ENCODE data around the gene LTB4R2.
A peak's percentile ranks its signal among the peaks of the same experiment; 100 is the strongest.

LTB4R2 gene, protein sequence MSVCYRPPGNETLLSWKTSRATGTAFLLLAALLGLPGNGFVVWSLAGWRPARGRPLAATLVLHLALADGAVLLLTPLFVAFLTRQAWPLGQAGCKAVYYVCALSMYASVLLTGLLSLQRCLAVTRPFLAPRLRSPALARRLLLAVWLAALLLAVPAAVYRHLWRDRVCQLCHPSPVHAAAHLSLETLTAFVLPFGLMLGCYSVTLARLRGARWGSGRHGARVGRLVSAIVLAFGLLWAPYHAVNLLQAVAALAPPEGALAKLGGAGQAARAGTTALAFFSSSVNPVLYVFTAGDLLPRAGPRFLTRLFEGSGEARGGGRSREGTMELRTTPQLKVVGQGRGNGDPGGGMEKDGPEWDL

DNA sequence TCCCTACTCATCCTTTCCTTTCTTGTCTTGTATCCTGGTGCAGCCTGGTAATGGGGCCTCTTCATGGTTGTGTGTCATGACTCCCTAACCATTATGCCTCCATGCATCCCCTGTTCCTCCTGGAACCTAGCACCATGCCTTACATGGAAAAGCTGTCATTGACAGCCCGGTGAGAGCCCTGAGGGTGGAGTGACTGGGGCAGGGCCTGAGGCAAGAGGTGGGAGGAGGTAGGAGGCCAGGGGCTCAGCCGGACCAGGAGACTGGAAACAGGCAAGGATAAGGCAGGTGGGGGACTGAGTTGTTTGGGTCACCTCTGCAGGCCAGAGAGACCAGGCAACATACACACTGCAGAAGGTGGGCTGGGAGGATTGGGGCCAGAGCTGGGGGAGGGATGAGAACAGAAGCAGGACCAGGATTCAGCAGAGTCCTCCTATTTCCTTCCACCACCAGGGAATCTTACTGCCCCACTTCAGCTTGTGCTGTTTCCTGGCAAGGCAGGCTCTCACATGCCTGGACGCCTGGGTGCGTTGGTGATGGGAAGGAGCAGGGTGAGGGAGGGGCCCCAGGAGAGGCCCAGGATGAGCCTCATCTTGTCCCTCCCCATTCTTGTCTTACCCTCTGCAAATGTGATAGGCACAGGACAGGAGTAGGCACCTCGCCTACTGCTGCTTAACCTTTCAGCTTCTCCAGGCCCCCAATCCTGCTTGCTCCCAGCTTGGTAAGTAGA lies at the start of gene LTB4R2:
Gene LTB4R2, plus strand, starts transcription at position 603 of the 727 bp plus-strand sequence. CDS start 525 bp downstream, outside the sequence.
- no peak for DNase-seq

DNA sequence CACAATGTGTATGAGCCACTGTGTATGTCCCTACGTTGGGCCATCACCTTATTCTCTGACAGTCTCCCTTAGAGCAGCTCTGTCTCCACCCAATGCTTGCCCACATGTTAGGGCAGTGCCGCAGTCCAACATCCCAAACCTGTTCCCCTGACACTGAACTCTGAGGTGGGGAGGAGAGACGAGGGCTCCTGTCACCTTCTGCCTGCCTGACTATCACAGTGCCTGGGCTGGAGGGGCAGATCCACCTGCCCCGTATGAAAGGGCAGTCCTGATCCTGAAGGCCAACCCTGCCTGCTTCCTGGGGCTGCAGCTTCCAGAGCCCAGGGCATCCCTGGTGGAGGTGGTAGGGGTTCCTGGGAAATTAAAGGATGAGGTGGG lies 49.2 kb upstream of the LTB4R2 start:
- no peak for DNase-seq

DNA sequence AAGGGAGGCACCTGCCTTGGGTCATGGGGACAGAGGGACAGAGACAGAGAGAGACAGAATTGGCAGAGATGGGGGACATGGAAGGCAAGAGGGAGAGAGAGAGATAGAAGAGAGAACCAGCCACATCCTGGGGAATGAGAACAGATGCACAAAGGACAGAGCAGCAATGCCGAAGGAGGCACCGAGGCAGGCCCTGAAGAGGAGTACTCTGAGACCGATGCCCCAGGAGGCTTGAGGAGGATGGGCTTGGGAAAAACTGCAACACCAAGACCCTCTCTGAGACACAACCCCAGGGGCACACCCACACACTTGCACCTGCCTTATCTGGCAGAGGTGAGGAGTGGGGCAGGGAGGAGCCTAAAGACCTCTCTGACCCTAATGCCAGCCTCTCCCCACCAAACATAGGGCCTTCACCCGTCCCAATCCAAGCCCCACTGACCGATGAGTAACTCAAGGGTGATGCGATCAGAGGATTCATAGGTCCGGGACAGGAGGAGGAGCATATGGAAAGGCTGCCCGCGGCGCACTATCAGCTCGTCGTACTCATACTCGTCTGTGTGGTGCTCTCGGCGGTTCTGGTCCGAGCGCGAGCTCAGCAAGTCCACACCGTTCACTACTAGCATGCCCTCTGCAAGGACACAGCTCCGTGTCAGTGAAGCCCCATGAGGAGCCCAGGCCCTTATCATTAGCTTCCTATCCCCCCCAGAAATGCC lies 48.5 kb upstream of the LTB4R2 start:
- no peak for DNase-seq

DNA sequence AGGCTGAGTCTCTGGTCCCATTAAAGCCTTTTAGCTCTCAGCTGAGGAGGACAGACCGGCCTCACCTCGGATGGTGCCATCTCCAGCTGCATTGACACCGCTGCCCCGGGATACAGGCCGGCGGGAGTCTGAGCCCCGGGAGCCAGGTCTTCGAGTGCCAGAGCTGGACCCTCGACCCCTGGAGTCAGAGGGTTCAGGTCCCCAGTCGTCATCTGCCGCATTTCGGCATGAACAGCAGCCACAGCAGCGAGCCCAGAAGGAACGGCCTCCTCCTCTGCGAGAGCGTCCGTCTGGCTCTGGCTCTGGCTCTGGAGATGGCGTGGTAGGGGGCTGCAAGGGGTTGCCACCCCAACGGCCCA lies 48.0 kb upstream of the LTB4R2 start:
- DNase-seq = no peak

DNA sequence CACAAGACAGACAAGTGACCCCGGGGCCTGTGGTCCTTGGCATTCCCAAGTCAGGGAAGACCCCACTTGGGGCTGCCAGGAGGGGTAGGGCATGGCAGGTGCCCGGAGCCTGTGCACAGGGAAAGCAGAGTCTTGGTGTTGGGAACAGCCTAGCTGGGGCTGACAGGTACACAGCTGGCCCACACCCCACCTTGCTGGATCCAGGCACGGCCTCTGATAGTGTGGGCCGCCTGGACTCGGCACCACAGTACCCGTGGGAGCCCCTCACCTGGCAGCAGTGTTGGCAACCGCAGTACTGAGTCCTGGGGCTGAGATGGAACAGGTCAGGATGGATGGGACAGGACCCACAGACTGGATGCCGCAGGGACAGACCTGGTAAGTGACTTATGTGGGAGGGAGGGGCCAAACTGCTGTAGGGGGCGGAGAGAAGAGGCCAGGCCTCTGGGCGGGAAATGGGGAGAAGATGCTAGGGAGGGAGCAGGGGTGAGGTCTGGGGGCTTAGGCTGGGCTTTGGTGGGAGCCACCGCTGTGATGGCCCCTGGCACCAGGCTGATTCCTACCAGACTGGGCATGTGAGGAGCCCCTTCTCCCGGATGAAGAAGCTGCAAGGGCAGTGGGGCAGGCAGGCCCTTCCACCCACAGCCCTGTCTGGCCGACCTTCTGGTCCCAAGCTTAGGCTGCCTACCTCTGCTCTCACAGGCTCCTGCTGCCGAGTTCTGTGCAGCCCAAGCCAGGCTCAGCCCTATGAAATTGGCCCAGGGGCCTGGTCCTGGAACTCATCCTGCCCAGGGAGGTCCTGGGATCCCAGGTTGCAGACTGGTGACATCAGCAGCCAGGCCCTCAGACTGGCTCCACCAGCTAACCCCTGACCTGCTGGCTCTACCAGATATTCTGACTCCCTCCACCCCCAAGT lies 46.9 kb upstream of the LTB4R2 start, which contains the start of gene TGM1:
Gene TGM1, minus strand, starts transcription at position 357 of the 913 bp plus-strand sequence. CDS start 825 bp downstream, outside the sequence.
- no peak for DNase-seq

DNA sequence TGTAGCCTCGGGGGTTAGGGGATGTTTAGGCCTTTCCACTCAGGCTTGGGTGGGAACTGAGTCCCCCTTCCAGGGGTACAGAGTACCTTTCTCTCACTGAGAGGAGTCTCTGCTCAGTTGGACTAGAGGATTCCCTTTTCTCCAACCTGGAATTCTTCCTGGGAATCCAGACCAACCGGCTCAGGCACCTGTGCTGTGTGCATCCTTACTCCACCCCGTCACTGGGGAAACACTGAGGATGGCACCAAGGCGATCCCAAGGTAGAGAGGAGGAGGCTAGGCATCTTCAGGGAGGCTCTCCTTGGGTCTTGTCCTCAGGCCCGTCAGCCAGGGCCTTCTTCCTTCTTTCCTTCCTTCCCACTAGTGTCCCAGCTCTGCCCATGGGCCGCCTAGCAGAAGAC lies 46.1 kb upstream of the LTB4R2 start:
- no peak for DNase-seq

DNA sequence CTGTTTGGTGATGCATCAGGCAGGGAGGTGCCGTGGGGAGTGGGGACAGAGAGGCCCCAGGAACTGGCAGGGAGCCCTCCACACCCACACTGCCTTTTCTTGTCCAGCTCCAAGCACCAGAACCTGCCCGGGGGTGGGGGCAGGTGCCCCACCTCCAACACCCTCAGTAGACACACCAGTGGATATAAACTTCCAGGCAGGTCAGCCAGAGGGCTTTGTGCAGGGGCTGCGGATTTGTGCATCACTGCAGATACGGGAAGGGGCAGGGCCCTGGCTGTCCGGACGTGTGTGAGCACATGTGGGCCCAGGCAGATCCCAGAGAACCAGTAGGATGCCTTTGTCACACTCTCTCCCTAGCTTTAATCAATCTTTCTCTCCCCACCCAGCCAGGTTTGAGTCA lies 45.6 kb upstream of the LTB4R2 start:
- no peak for DNase-seq

DNA sequence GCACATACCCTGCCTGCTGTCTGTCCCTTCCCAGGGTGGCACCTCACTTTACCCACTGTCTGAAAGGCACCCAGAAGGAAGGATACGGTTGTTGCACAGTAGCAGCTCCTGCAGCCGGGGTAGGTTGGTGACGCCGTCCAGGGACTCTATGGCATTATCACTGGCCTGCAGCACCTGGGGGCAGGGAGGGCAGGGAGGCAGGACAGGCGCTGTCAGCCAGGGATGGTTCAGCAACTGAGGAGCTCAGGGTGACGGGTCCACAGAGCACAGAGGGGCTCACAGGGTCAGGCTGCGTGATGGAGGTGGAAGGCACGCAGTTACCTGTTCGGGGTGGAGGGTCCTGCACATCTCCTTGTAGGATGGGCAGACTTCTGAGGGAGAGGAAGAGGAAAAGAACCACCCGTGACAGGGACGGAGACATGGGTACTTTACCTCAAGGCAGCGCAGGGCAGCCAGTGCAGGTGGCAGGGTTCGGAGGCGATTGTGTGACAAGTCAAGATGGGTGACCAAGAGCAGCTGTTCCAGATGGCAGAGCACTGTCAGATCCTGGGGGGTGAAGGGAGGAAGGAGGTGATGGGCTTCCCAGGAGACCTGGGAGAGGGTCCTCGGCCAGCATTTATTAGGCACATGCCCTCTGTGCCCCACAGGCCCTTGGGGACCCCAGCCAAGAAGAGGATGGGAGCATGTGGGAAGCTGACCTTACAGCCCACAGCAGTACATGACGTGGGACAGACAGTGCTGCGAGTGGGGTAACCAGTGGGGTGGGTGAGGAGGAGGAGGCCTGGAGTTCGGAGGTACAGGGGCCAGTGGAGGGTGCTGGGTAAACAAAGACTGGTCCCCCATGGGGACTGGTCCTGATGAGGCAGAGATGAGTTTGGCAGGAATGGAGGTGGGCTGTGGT lies 43.3 kb upstream of the LTB4R2 start:
- no peak for DNase-seq

DNA sequence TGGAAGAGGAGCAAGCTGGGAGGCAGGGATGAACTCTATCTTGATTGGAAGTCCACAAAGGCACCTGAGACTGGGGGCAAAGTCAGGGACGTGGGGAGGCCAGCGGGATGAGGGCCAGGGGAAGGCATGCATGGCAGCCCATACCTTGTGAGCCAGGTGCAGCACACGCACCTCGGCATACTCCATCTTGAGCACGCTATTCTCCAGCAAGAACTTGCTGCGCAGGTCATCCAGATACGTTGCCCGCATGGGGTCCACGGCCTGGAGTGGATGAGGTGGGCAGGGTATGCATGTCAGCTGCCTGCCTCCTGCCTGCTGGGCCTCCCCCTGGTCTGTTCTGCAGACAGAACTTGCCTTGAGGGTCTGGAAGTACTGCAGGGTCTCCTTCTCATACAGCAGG lies 42.4 kb upstream of the LTB4R2 start:
- DNase-seq = no peak

DNA sequence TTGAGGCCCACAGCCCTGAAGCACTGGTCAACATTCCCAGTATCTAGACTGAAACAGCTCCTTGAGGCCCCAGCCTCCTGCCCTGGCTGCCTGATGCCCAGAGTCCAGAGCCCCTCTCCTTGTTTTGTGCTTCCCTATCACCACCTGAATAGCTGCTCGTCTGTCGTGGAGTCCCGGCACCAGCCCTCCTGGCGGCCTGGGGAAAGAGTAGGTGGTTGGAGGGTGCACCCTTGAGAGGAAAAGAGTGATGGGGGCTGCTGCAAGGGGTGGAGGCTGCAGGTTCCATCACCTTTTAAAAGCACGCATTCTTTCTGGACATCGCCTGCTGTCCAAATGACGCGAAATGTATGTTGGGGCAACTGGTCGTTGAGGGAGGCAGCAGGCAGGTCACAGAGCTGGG lies 41.7 kb upstream of the LTB4R2 start:
- no peak for DNase-seq

DNA sequence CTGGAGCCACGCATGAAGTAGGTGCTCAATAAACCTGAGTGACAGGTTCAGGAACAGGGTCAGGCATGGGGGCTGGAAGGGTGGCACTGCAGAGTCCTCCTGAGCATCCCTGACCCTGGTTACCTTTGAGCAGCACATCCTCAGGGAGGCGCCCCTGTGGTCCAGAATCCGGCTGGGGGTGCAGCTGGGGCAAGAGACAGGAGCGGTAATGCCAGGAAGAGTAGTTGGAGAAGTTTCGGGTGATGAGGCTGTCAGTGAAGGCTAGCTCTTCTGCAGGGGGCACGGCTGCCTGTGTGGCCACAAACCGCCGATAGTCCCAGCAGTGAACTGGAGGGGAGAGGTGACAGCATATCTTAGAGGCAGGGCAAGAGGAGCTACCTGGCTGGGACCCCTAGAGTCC lies 40.6 kb upstream of the LTB4R2 start:
- no peak for DNase-seq

DNA sequence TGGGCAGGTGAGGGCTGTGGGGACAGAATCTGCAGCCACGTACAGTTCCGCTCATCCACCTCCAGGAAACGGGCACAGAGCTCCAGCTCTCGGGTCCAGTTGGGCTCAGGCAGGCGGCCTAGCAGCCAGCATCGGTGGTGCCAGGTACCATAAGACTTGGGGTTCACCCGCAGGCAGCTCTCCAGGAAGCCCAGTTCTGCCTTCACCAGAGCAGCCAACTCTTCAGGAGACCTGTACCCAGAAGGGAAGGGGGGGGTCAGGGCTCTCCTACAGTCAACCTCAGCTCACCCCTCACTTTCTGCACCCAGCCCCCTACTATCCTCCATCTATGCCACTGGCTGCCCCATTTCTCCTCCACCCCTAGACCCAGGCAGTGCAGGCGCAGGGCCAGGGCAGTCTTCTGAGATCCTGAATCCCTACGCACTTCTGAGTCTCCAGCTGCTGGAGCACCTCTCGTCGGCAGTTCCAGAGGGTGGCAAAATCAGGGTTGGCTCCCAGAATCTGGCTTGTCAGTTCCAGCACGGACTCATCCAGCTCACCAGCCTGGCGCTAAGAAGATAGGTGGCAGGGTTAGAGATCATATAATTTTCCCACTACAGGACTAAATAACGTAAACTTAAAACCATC lies 39.9 kb upstream of the LTB4R2 start:
- DNase-seq = no peak

DNA sequence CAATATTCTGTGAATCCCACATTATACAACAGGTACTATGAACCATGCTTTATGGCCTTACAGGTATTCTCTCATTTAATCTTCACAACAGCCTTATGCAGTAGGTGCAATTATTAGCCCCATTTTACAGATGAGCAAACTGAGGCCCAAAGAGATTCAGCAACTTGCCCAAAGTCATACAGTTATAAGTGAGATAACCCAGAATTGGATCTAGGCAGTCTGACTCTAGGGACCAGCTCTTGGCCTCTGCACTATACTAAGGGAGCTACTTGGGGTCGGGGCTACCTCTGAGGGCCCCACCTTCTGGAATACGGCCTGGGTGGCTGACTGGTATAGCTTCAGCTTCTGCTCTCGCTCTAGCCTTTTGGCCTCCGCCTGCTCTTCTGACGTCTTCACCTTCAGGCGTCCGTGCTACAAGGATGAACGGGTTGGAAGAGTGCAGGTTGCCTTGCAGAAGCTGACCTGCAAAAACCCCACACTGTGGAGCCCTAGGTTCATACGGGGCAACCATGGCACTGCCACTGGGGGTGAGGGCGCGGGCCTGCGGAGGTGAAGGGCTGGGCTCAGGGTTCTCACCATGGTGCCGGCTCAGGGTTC lies 39.3 kb upstream of the LTB4R2 start:
- DNase-seq = no peak

DNA sequence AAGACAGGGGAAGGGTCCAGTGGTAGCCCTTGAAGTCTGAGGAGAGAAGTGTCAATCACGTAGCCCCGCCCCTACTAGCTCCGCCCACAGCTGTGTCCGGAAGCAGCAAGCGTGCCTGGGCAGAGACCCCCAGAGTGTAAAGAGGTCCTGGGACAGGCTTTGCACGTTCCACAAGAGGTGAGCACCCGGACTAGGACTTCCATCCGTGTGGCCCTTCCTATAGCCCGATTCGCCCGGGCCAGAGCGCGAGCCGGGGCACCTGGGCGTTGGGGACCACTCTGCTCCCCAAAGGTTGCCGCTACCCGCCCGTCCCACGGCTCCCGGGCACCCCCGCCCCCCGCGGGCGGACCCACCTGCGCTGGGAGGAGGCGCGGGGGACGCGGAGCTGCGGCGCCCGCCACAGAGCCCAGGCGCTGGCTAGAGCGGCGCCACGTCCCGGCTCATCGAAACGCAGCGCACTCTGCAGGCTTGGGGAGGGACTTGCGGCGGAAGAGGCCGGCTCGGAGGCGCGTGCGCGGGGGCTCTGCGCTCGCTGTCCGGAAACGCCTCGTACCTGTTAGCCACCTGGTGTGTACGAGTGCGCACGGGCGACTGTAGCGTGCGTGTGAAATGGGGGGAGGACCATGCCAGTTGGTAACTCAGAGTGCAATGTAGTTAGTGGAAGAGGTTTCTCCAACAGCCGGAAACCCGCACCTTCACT lies 38.7 kb upstream of the LTB4R2 start, which contains the start of gene RABGGTA:
Gene RABGGTA, minus strand, starts transcription at position 464 of the 700 bp plus-strand sequence. CDS start 482 bp downstream, outside the sequence.
- peak; percentile 90 for DNase-seq

DNA sequence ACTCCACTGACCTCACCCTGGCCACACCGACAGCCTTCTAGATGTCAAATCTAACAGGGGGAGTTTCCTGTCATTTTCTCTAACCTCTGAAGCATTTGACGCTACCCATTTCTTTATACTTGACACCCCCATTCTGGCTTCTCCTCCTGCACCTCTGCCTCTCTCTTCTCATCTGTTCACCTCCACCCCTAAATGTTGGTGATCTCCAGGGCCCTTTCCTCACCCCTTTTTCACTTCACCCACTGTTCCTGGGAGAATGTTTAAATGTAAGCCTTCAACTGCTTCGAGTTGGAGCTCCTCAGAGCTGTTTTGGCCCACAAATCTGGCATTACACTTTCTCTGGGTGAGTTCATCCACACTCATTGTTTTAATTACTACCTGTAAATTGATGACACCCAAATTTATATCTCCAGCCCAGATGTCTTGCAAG lies 38.1 kb upstream of the LTB4R2 start:
- no peak for DNase-seq

DNA sequence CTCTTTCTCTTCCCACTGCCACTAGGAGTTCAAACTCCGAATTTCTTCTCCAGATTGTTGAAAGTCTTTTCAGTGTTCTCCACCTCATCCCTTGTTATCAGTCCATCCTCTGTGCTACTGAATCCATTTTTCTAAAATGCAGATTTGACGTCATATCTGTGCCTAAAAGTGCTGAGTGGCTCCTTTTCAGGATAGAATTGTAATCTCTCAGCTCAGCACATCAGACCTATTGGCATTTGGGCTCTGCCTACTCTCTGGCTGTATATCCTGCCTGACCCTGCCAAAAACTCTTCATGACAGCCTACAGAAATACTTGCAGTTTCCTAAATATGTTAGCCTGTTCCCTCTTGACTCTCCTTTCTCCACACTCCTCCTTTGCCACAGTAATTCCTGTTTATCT lies 37.5 kb upstream of the LTB4R2 start:
- DNase-seq = no peak

DNA sequence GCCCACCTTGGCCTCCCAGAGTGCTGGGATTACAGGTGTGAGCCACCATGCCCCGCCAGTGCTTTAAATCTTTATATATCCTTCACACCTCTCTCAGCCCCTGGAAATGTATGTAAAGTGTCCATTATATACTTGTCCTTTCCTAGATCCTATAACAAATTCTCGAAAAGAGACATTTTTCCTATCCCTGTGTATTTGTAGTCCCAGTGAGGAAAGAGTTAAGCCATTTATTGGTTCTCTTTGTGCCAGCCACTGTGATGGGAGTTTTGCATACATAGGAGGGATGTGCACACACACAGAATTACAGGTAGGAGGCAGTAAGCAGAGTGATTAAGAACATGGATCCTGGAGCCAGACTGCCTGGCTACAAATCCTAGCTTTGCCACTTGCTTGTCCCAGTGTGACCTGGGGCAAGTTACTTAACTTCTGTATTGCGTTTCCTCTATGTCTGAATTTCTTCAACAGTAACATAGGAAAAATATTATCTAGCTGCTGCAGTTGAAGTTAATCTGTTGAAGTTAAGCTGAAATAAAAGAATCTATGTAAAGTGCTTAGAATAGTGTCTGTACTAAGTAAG lies 36.4 kb upstream of the LTB4R2 start:
- DNase-seq = no peak

DNA sequence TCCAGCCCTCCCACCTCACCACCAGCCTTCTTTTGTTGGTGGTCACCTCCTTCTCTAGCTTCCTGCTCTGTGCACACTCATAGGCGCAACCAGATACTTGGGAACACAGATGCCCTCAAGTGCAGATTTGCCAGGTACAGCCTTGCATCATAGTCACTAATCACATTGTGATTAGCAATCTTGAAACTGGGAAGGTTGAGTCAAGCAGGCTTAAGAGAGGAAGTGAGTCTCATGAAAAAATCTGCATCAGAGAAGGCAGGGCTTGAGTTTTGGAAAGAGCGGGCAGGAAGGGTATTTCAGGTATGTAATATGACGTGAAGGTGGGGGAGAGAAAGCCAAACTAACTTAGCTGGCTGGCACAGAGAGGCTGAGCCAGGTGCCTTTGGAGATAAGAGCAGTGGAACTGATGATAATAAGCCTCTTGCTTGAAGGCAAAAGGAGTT lies 35.8 kb upstream of the LTB4R2 start:
- DNase-seq = peak; percentile 47

DNA sequence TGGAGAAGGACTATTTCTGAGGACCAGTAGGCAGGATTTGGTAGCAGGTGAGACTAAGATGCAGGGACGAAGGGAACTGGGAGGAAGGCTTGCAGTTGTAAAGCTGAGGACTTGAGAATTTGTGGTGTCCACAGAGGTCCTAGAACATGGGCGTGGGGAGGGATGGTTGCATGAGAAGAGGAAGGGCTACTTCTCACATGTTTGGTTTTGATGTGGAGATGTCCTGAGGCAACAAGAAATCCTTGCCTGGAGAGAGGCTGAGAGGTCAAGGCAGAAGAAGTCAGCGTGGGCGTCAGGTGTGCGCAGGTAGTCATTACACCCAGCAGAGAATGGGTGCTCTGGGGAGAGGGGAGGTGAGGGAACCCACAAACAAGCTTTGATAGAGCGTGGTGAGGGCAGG lies 32.9 kb upstream of the LTB4R2 start:
- no peak for DNase-seq

Data from activated naive CD4-positive, alpha-beta T cell treated with Interleukin-2 at 50 U/mL for 16 hours (primary cell).